ENCODE measurements around the gene CRISP1. TPM values are rescaled to one million over a fixed set of nuclear protein-coding genes. Genes with fewer than 3 reads are reported as not detected.

Gene CRISP1
- total and polyA plus RNA-seq, 9 of the 15 experiments (the other 6 are each of a cell fraction or from before 2014, with no cell fraction given) = not detected

DNA sequence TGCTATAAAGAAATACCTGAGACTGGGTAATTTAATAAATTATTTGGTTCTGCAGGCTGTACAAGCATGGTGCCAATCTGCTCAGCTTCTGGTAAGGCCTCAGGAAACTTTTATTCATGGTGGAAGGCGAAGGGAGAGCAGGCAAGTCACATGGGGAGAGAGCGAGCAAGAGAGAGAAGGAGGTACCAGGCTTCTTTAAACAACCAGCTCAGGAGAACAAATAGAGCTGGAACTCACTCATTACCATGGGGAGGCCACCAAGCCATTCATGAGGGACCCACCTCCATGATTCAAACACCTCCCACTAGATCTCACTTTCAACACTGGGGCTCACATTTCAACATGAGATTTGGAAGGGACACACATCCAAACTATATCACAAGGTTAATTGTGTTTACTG lies 44.9 kb upstream of the CRISP1 start (continued):
- TF ChIP-seq, protein P1, sequence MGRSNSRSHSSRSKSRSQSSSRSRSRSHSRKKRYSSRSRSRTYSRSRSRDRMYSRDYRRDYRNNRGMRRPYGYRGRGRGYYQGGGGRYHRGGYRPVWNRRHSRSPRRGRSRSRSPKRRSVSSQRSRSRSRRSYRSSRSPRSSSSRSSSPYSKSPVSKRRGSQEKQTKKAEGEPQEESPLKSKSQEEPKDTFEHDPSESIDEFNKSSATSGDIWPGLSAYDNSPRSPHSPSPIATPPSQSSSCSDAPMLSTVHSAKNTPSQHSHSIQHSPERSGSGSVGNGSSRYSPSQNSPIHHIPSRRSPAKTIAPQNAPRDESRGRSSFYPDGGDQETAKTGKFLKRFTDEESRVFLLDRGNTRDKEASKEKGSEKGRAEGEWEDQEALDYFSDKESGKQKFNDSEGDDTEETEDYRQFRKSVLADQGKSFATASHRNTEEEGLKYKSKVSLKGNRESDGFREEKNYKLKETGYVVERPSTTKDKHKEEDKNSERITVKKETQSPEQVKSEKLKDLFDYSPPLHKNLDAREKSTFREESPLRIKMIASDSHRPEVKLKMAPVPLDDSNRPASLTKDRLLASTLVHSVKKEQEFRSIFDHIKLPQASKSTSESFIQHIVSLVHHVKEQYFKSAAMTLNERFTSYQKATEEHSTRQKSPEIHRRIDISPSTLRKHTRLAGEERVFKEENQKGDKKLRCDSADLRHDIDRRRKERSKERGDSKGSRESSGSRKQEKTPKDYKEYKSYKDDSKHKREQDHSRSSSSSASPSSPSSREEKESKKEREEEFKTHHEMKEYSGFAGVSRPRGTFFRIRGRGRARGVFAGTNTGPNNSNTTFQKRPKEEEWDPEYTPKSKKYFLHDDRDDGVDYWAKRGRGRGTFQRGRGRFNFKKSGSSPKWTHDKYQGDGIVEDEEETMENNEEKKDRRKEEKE (IDR thresholded peaks at IDR 0.05; ENCODE audit: borderline replicate concordance in 1 of 2, control insufficient read depth in 1 of 2, low read depth in 2 of 2, low read length in 1 of 2) = no peak
- TF ChIP-seq EZH2 (IDR thresholded peaks at IDR 0.05; ENCODE audit: borderline replicate concordance, low read depth, low read length) (no peak), ZNF668 (CRISPR knock-in tag; IDR thresholded peaks at IDR 0.05) (no peak)

DNA sequence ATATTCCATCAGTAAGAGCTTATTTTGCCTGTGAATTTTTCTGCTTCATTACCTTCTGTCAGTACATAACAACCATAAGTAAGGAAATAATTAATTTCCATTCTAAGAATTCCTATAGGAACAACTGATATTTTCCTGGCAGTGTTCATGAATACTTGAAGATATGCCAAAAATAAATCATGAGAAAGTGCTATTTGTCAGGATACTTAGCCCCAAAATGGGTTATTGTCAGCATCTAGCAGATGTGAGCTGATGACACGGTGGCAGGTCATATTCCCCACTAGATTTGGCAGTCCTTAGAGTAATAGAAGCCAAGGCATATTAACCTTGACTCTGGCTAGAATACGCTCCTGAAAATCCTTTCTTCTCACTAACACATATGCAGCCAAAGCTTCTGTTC lies 43.2 kb upstream of the CRISP1 start:
- FAIRE-seq = no peak
- no peak overlapping the region for H3K9ac ChIP-seq (ENCODE audit: insufficient read depth in 1 of 2, low read depth in 2 of 2, low read length in 2 of 2)
- H2AFZ ChIP-seq (ENCODE audit: low read depth, low read length) = no peak overlapping the region
- in situ Hi-C loops (cut with MboI) (no loop called here), intact Hi-C loops (cut with micrococcal nuclease) (no loop called here)
- H3K27me3 ChIP-seq (ENCODE audit: control insufficient read depth in 2 of 2, insufficient read depth in 2 of 2, low read length in 2 of 2) = no peaks in the 10 kb centered on the region
- BruUV-seq (replicated peaks) = no TSS peak
- no peak overlapping the region for H3K4me3 ChIP-seq
- H3K9me1 ChIP-seq (ENCODE audit: control insufficient read depth, insufficient read depth, low read length) = no peaks in the 10 kb centered on the region
- no peaks in the 10 kb centered on the region for H3K4me1 ChIP-seq (replicated peaks in 1 of 2; ENCODE audit: control insufficient read depth in 2 of 2, insufficient read depth in 2 of 2, low read length in 2 of 2)
- ChIA-PET CTCF (ENCODE audit: low intra/inter-chr PET ratio) (no interaction called here), POLR2A (interaction anchor here (0.7 kb wide), 1 partner anchor 122 kb away, joined by 3 read pairs; no protein-coding TSS in a partner anchor)
- H3K9me3 ChIP-seq (replicated peaks; ENCODE audit: control insufficient read depth, insufficient read depth, low read depth, low read length) = no peaks in the 10 kb centered on the region
- TF ChIP-seq, protein P2, sequence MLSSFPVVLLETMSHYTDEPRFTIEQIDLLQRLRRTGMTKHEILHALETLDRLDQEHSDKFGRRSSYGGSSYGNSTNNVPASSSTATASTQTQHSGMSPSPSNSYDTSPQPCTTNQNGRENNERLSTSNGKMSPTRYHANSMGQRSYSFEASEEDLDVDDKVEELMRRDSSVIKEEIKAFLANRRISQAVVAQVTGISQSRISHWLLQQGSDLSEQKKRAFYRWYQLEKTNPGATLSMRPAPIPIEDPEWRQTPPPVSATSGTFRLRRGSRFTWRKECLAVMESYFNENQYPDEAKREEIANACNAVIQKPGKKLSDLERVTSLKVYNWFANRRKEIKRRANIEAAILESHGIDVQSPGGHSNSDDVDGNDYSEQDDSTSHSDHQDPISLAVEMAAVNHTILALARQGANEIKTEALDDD (IDR thresholded peaks at IDR 0.05) = no peak
- TF ChIP-seq SRSF7 (optimal IDR thresholded peaks at IDR 0.05; ENCODE audit: low read depth, low read length) (no peak), ZNF780A (CRISPR knock-in tag; IDR thresholded peaks at IDR 0.05) (no peak), EWSR1 (IDR thresholded peaks at IDR 0.05; ENCODE audit: borderline replicate concordance, low read depth, partially characterized antibody) (no peak), PPARD (CRISPR knock-in tag; IDR thresholded peaks at IDR 0.05) (no peak), ZNF589 (CRISPR knock-in tag; IDR thresholded peaks at IDR 0.05; ENCODE audit: low read depth) (no peak), ZNF77 (CRISPR knock-in tag; IDR thresholded peaks at IDR 0.05) (no peak), TCFL5 (CRISPR knock-in tag; conservative IDR thresholded peaks at IDR 0.05) (no peak), ZC3H8 (IDR thresholded peaks at IDR 0.05) (no peak), ZNF3 (CRISPR knock-in tag; IDR thresholded peaks at IDR 0.05) (no peak), RBM14 (IDR thresholded peaks at IDR 0.05; ENCODE audit: borderline replicate concordance, insufficient read depth, low read depth, low read length) (no peak), ZNF23 (CRISPR knock-in tag; IDR thresholded peaks at IDR 0.05) (no peak), XRCC4 (IDR thresholded peaks at IDR 0.05; ENCODE audit: extremely low read depth, insufficient read depth, insufficient read length) (no peak)
- TF ChIP-seq, protein P3, sequence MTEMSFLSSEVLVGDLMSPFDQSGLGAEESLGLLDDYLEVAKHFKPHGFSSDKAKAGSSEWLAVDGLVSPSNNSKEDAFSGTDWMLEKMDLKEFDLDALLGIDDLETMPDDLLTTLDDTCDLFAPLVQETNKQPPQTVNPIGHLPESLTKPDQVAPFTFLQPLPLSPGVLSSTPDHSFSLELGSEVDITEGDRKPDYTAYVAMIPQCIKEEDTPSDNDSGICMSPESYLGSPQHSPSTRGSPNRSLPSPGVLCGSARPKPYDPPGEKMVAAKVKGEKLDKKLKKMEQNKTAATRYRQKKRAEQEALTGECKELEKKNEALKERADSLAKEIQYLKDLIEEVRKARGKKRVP (CRISPR knock-in tag; IDR thresholded peaks at IDR 0.05) = no peak
- H3K27ac ChIP-seq (ENCODE audit: extremely low read depth, low read depth, low read length) = no peak overlapping the region
- WGBS (ENCODE audit: insufficient coverage, low coverage, missing lambda C conversion rate) = 19% methylated on average over 2 of the region's 2 CpGs
- H3K36me3 ChIP-seq (ENCODE audit: control insufficient read depth, insufficient read depth, low read length) = no peaks in the 10 kb centered on the region
- H3K4me2 ChIP-seq (ENCODE audit: insufficient read depth, low read length) = no peak overlapping the region
- H3K79me2 ChIP-seq (ENCODE audit: control insufficient read depth, insufficient read depth, low read length) = no peaks in the 10 kb centered on the region
- no peak for ATAC-seq
- no peaks in the 10 kb centered on the region for H4K20me1 ChIP-seq (replicated peaks; ENCODE audit: control insufficient read depth, insufficient read depth, low read length)
- no peak for DNase-seq (ENCODE audit: extremely low read depth in 1 of 4, low spot score in 3 of 4)

All from K562 (cell line).